HL-60 (cell line): ENCODE measurements around the gene NDFIP1.

Experiments used
- DNase-seq, 2 experiments: peaks; one replicate each; pipeline ENCODE4 v3.0.0-alpha.2; 2010 to 2020; ENCODE audit warnings: low read depth in 1 of 2, low spot score in 1 of 2
- H3K27ac ChIP-seq: fragments of 250-450 bp; sonication (Bioruptor Pico); replicated peaks from 2 replicates; pipeline ENCODE4 v1.5.1; 2020; ENCODE audit warnings: mild to moderate bottlenecking, moderate library complexity
- H3K27me3 ChIP-seq: fragments of 250-450 bp; sonication (Bioruptor Pico); 2 replicates; pipeline ENCODE4 v1.5.1; 2021; ENCODE audit warnings: mild to moderate bottlenecking, moderate library complexity; ENCODE audit not compliant: insufficient read depth, poor library complexity, severe bottlenecking
- H3K4me3 ChIP-seq: replicated peaks from 2 replicates; pipeline ENCODE4 v1.5.1; 2011; ENCODE audit warnings: mild to moderate bottlenecking, control low read depth, low read length; ENCODE audit not compliant: insufficient read depth
- GABPA ChIP-seq: IDR thresholded peaks from 2 replicates; pipeline ENCODE4 v1.6.1; 2012; ENCODE audit warnings: low read depth
- POLR2AphosphoS5 ChIP-seq: IDR thresholded peaks from 2 replicates; pipeline ENCODE4 v1.6.1; 2012; ENCODE audit warnings: low read depth
- SPI1 ChIP-seq: IDR thresholded peaks from 2 replicates; pipeline ENCODE4 v1.6.1; 2012; ENCODE audit warnings: low read depth, mild to moderate bottlenecking, borderline replicate concordance
- TF ChIP-seq, protein P1 (sequence below): IDR thresholded peaks from 2 replicates; pipeline ENCODE4 v1.6.1; 2012; ENCODE audit warnings: low read depth; ENCODE audit not compliant: insufficient replicate concordance
- TF ChIP-seq, protein P2 (sequence below): IDR thresholded peaks from one replicate; pipeline ENCODE4 v1.5.1; 2011; ENCODE audit warnings: low read length, control low read depth, inconsistent platforms; ENCODE audit not compliant: insufficient read depth

NDFIP1 gene

DNA sequence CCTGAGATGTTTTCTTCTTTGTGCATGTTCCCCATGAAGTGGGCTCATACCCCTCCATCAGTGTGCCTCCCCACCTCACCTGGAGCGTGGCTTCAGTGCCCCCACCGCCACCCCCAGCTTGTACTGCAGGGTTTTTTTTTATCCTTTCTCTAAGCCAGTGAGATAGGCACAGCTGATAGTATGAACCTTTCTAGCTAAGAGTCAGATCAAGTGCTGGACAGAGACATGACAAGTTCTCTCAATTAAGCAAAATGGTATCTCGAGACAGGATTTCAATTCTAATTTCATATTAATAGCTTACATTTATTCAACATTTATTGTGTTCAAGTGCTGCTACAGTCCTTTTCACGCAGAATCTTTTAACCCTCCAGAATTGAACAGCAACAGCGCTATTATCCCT, 55.7 kb downstream of the NDFIP1 start:
- no peak overlapping the region for H3K27ac ChIP-seq
- TF ChIP-seq, protein P1, sequence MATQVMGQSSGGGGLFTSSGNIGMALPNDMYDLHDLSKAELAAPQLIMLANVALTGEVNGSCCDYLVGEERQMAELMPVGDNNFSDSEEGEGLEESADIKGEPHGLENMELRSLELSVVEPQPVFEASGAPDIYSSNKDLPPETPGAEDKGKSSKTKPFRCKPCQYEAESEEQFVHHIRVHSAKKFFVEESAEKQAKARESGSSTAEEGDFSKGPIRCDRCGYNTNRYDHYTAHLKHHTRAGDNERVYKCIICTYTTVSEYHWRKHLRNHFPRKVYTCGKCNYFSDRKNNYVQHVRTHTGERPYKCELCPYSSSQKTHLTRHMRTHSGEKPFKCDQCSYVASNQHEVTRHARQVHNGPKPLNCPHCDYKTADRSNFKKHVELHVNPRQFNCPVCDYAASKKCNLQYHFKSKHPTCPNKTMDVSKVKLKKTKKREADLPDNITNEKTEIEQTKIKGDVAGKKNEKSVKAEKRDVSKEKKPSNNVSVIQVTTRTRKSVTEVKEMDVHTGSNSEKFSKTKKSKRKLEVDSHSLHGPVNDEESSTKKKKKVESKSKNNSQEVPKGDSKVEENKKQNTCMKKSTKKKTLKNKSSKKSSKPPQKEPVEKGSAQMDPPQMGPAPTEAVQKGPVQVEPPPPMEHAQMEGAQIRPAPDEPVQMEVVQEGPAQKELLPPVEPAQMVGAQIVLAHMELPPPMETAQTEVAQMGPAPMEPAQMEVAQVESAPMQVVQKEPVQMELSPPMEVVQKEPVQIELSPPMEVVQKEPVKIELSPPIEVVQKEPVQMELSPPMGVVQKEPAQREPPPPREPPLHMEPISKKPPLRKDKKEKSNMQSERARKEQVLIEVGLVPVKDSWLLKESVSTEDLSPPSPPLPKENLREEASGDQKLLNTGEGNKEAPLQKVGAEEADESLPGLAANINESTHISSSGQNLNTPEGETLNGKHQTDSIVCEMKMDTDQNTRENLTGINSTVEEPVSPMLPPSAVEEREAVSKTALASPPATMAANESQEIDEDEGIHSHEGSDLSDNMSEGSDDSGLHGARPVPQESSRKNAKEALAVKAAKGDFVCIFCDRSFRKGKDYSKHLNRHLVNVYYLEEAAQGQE = peak; percentile 66
- TF ChIP-seq SPI1 = no peak
- DNase-seq = no peak

DNA sequence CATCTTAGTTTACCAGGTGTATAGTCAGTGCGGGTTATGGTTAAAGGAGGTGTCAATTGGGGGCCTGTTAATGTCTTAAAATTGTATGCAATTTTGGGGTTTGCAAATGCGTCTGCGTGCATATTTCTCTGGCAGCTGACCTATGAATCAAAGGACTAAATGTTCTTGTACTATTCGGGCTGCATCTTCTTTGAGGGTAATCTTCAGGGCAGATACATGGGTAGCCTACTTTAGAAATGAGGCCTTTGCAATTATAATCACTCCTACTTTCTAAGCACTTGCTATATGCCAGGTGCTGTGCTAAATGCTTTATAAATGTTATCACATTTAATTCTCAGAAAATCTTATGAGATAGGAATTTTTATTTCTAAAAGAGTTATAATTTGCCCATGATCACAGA, 58.2 kb downstream of the NDFIP1 start:
- peaks cover 2% of the 10 kb centered on the region for H3K27me3 ChIP-seq
- no peak overlapping the region for H3K27ac ChIP-seq
- TF ChIP-seq GABPA = no peak
- H3K4me3 ChIP-seq = no peak overlapping the region
- DNase-seq = no peak

More for the DNA sequence above, 55.7 kb downstream of the NDFIP1 start:
- no peaks in the 10 kb centered on the region for H3K27me3 ChIP-seq
- H3K4me3 ChIP-seq = no peak overlapping the region

DNA sequence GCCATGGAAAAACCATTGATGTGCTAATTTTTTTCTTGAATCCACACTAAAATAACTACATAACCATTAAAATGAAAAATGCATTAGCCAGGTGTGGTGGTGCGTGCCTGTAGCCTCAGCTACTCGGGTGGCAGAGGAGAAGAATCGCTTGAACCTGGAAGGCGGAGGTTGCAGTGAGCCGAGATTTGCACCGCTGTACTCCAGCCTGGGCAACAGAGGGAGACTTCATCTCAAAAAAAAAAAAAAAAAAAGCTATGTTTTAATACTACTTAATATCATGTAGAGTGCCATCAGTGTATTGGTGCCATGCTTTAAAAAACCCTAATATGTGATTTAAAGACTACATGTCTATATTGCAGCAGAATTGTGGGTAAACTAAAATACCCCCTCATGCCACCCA, 58.9 kb downstream of the NDFIP1 start:
- TF ChIP-seq, protein P2, sequence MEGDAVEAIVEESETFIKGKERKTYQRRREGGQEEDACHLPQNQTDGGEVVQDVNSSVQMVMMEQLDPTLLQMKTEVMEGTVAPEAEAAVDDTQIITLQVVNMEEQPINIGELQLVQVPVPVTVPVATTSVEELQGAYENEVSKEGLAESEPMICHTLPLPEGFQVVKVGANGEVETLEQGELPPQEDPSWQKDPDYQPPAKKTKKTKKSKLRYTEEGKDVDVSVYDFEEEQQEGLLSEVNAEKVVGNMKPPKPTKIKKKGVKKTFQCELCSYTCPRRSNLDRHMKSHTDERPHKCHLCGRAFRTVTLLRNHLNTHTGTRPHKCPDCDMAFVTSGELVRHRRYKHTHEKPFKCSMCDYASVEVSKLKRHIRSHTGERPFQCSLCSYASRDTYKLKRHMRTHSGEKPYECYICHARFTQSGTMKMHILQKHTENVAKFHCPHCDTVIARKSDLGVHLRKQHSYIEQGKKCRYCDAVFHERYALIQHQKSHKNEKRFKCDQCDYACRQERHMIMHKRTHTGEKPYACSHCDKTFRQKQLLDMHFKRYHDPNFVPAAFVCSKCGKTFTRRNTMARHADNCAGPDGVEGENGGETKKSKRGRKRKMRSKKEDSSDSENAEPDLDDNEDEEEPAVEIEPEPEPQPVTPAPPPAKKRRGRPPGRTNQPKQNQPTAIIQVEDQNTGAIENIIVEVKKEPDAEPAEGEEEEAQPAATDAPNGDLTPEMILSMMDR = no peak
- no peak for TF ChIP-seq SPI1
- TF ChIP-seq GABPA = no peak
- no peak for TF ChIP-seq POLR2AphosphoS5
- TF ChIP-seq, protein P1 = no peak
- no peak overlapping the region for H3K4me3 ChIP-seq
- H3K27ac ChIP-seq = no peak overlapping the region
- peaks cover 2% of the 10 kb centered on the region for H3K27me3 ChIP-seq
- no peak for DNase-seq

DNA sequence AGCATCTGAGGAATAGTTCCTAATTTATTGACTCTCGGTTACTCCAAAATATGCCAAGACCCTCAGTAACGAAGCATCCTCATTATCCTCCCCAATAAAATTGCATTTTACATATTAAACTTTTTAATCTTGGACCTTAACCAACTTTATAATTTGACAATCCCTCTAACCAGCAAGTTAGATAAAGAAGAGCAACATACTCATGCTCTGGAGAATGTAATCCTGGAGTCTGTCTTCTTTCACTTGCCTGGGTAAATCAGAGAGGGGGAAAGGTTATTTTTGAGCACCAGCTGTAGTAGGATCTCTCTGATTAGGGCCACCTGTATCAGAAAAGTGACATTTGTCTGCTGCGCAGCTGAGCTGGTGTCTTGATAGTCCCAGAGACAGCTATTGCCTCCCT, 59.8 kb downstream of the NDFIP1 start:
- TF ChIP-seq SPI1 (no peak), POLR2AphosphoS5 (no peak), GABPA (no peak)
- TF ChIP-seq, protein P1 = no peak
- TF ChIP-seq, protein P2 = no peak
- Histone ChIP-seq H3K27ac (no peak overlapping the region), H3K4me3 (no peak overlapping the region), H3K27me3 (peaks cover 2% of the 10 kb centered on the region)
- no peak for DNase-seq
